Hepatocyte (in vitro differentiated cells): Measurements from ENCODE around the gene TAX1BP1. TPM values are rescaled to one million over a fixed set of nuclear protein-coding genes. Genes with fewer than 3 reads are reported as not detected.
A peak's percentile ranks its signal among the peaks of the same experiment; 100 is the strongest.

ENCODE experiments used
- DNase-seq: peaks from one replicate; pipeline ENCODE4 v3.0.0-alpha.2; 2016; ENCODE audit warnings: low spot score
- H2AFZ ChIP-seq: fragments of 200-600 bp; sonication (generic); 2 replicates; pipeline ENCODE4 v1.6.0; 2016; ENCODE audit warnings: antibody characterized with exemption, mild to moderate bottlenecking
- H3K27ac ChIP-seq: fragments of 200-600 bp; sonication (generic); 2 replicates; pipeline ENCODE4 v1.5.1; 2016; ENCODE audit warnings: mild to moderate bottlenecking
- H3K27me3 ChIP-seq: fragments of 200-600 bp; sonication (generic); 2 replicates; pipeline ENCODE4 v1.6.1; 2016
- H3K36me3 ChIP-seq: fragments of 200-600 bp; sonication (generic); replicated peaks from 2 replicates; pipeline ENCODE4 v1.5.1; 2016; ENCODE audit warnings: low read depth; ENCODE audit not compliant: insufficient read depth
- H3K4me1 ChIP-seq: fragments of 200-600 bp; sonication (generic); 2 replicates; pipeline ENCODE4 v1.5.1; 2016; ENCODE audit warnings: mild to moderate bottlenecking, moderate library complexity; ENCODE audit not compliant: insufficient read depth
- H3K4me2 ChIP-seq: fragments of 200-600 bp; sonication (generic); 2 replicates; pipeline ENCODE4 v1.6.0; 2016
- H3K4me3 ChIP-seq: fragments of 200-600 bp; sonication (generic); 2 replicates; pipeline ENCODE4 v1.5.1; 2016; ENCODE audit warnings: mild to moderate bottlenecking
- H3K79me2 ChIP-seq: fragments of 200-600 bp; sonication (generic); 2 replicates; pipeline ENCODE4 v1.6.0; 2017; ENCODE audit warnings: mild to moderate bottlenecking
- H3K9me2 ChIP-seq: fragments of 200-600 bp; sonication (generic); replicated peaks from 2 replicates; pipeline ENCODE4 v1.6.0; 2017; ENCODE audit warnings: mild to moderate bottlenecking; ENCODE audit not compliant: insufficient read depth
- H3K9me3 ChIP-seq: fragments of 200-600 bp; sonication (generic); 2 replicates; pipeline ENCODE4 v1.5.1; 2016; ENCODE audit warnings: low read depth, mild to moderate bottlenecking
- H4K20me1 ChIP-seq: fragments of 200-600 bp; sonication (generic); 2 replicates; pipeline ENCODE4 v1.6.0; 2016; ENCODE audit warnings: mild to moderate bottlenecking; ENCODE audit not compliant: insufficient read depth, poor library complexity, severe bottlenecking
- EZH2 ChIP-seq: fragments of 200-600 bp; sonication (generic); IDR thresholded peaks from 2 replicates; pipeline ENCODE4 v1.6.1; 2016; ENCODE audit warnings: antibody characterized with exemption, mild to moderate bottlenecking, borderline replicate concordance
- EZH2phosphoT487 ChIP-seq: fragments of 200-600 bp; sonication (generic); IDR thresholded peaks from one replicate; pipeline ENCODE4 v1.6.1; 2018; ENCODE audit warnings: antibody characterized with exemption, mild to moderate bottlenecking, low read depth, moderate library complexity; ENCODE audit not compliant: unreplicated experiment, severe bottlenecking
- WGBS: methylation state at CpG from one replicate; pipeline ENCODE4 v1.1.6; 2016; ENCODE audit warnings: low lambda C conversion rate; ENCODE audit errors: missing lambda C conversion rate; 5-methylcytosine and 5-hydroxymethylcytosine counted together
- polyA plus RNA-seq: library from polyadenylated mRNA; unstranded; fragments of >200 nt; fragmentation: Nextera tagmentation; extraction: Ambion mirVana; gene quantifications from 2 replicates; pipeline ENCODE4 v1.2.1, GENCODE V29; 2016
- total RNA-seq: library from RNA; depleted of rRNA; stranded (reverse); fragments of >200 nt; gene quantifications from 2 replicates; pipeline ENCODE4 v1.2.3, GENCODE V29; 2014
- TF ChIP-seq, protein P1 (sequence below): fragments of 200-600 bp; sonication (generic); IDR thresholded peaks from 2 replicates; pipeline ENCODE4 v1.5.1; 2016; ENCODE audit warnings: antibody characterized with exemption, mild to moderate bottlenecking; ENCODE audit not compliant: poor library complexity

Gene TAX1BP1
- total and polyA plus RNA-seq, 2 experiments from 2014 or later: 104 to 110 TPM

DNA sequence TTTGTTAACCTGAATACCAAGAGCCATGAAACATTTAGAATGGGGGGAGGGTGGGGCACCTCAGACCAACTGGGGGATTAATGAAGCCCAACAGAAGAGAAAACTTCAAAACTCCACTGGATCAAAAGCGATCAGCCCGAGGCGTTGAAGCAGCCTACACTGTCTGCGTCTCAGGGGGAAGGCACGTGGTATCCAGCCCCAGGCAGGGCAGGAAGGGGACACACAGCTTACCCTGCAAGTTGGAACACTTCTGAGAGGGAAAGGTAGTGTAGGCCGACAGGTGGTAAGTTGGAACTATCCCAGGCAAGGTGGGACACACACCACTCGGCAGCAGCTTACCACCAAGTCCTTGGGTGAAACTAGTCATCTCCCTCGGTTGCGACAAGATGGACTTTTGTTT lies 102.9 kb downstream of the TAX1BP1 start:
- no peaks in the 10 kb centered on the region for H3K9me3 ChIP-seq
- no peak overlapping the region for H2AFZ ChIP-seq
- no peaks in the 10 kb centered on the region for H4K20me1 ChIP-seq
- no peaks in the 10 kb centered on the region for H3K36me3 ChIP-seq
- TF ChIP-seq, protein P1, sequence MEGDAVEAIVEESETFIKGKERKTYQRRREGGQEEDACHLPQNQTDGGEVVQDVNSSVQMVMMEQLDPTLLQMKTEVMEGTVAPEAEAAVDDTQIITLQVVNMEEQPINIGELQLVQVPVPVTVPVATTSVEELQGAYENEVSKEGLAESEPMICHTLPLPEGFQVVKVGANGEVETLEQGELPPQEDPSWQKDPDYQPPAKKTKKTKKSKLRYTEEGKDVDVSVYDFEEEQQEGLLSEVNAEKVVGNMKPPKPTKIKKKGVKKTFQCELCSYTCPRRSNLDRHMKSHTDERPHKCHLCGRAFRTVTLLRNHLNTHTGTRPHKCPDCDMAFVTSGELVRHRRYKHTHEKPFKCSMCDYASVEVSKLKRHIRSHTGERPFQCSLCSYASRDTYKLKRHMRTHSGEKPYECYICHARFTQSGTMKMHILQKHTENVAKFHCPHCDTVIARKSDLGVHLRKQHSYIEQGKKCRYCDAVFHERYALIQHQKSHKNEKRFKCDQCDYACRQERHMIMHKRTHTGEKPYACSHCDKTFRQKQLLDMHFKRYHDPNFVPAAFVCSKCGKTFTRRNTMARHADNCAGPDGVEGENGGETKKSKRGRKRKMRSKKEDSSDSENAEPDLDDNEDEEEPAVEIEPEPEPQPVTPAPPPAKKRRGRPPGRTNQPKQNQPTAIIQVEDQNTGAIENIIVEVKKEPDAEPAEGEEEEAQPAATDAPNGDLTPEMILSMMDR: no peak
- no peak for TF ChIP-seq EZH2
- no peak for TF ChIP-seq EZH2phosphoT487
- H3K4me2 ChIP-seq: peak overlapping the region; percentile 52
- no peaks in the 10 kb centered on the region for H3K27me3 ChIP-seq
- no peak for DNase-seq
- H3K79me2 ChIP-seq: no peaks in the 10 kb centered on the region
- no peak overlapping the region for H3K27ac ChIP-seq
- WGBS: 65% methylated on average over 9 of the region's 9 CpGs
- no peaks in the 10 kb centered on the region for H3K9me2 ChIP-seq
- H3K4me3 ChIP-seq: no peak overlapping the region
- peaks cover 7% of the 10 kb centered on the region for H3K4me1 ChIP-seq

DNA sequence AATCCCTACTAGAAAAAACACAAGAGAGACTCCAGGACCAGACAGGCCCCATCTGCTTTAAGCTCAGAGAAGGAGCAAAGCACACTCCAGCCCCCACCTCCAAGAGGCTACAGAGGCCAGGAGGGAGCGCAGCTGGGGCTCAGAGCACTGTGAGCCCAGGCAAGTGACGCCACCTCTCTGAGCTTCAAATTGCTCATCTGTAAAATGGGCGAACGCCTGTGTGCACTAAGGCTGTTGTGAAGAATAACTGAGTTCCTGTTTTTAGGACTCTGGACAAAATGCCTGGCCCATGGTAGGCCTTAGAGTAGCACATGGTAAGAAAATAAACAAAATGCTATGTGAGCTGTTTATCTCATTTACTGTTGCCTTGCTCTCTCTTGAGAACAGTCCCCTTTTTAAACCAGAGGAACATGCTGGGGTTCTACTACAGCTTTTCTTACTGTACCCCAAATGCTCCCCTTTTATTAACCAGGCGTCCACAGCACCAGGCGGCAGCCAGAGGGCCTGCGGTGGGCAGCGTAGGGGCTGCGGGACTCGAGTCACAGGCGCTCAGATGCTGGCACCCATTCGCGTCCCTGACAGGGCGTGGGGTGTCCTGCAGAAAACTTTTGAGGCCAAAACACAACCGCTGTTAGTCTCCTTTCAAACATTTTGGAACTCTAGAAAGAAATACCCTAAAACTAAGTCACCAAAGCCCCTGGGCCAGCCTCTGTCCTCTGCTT lies 103.8 kb downstream of the TAX1BP1 start:
- no peaks in the 10 kb centered on the region for H4K20me1 ChIP-seq
- no peaks in the 10 kb centered on the region for H3K36me3 ChIP-seq
- DNase-seq: no peak
- H3K27me3 ChIP-seq: no peaks in the 10 kb centered on the region
- no peak overlapping the region for H3K4me3 ChIP-seq
- 96% methylated on average over 15 of the region's 15 CpGs for WGBS
- no peaks in the 10 kb centered on the region for H3K9me3 ChIP-seq
- H3K4me2 ChIP-seq: no peak overlapping the region
- peaks cover 7% of the 10 kb centered on the region for H3K4me1 ChIP-seq
- no peaks in the 10 kb centered on the region for H3K79me2 ChIP-seq
- TF ChIP-seq, protein P1: no peak
- no peak for TF ChIP-seq EZH2
- TF ChIP-seq EZH2phosphoT487: no peak
- no peaks in the 10 kb centered on the region for H3K9me2 ChIP-seq
- no peak overlapping the region for H2AFZ ChIP-seq
- no peak overlapping the region for H3K27ac ChIP-seq

DNA sequence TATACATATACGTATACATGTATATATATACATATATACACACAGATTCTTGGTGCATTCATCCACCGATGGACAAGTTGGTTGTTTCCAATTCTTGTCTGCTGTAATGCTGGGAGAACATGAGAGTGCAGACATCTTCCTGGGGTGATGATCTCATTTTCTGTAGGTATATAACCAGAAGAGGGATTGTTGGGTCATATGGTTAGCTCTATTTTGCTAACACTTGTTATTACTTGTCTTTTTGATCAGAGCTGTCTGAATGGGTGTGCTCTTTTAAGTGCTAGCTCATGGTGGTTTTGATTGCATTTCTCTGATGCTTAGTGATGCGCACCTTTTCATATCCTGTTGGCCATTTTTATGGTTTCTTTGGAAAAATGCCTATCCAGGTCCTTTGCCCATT lies 106.4 kb downstream of the TAX1BP1 start:
- H3K4me3 ChIP-seq: no peak overlapping the region
- no peak for DNase-seq
- no peaks in the 10 kb centered on the region for H3K9me2 ChIP-seq
- H3K9me3 ChIP-seq: no peaks in the 10 kb centered on the region
- H3K27me3 ChIP-seq: no peaks in the 10 kb centered on the region
- no peak overlapping the region for H3K27ac ChIP-seq
- no peak overlapping the region for H3K4me2 ChIP-seq
- no peaks in the 10 kb centered on the region for H3K79me2 ChIP-seq
- no peak overlapping the region for H2AFZ ChIP-seq
- 96% methylated on average over 3 of the region's 3 CpGs for WGBS
- H4K20me1 ChIP-seq: no peaks in the 10 kb centered on the region
- TF ChIP-seq, protein P1: no peak
- no peaks in the 10 kb centered on the region for H3K36me3 ChIP-seq
- peaks cover 7% of the 10 kb centered on the region for H3K4me1 ChIP-seq
